GM19455 (cell line): ENCODE data around the gene DUS1L.

ENCODE experiments used
- ATAC-seq: cut with Tn5 transposase; IDR thresholded peaks from one replicate; pipeline ENCODE4 v1.9.1; 2021; ENCODE audit not compliant: unreplicated experiment

Gene DUS1L

DNA sequence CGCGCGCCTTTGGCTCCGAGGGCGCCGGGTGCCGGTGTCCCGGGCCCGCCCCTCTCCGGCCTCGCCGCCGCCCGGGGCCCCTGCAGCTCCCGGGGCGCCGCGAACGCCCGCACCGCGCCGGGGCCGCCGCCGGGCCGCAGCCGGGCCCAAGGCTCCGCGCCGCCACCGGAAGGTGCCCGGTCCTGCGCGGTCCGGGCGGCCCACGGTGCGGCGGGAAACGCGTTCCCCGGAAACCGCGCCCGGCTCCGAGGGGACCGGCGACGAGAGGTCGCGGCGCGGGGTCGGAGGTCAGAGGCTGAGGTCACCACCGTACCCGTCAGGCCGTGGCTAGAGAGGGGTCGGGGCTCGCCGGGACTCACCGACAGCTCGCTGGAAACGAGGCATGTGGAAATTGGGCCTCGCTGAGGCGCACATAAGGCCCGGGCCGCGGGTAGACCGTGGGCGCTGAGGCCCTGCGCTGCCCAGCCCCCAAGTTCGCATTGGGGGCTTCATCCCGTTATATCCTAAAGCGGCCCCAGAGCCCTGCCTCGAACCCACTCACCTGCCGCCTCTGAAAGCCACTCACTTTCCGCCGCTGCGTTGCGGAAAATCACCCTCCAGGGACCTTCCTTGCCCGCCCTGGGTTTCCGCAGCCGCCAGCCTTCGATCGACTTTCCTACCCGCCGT lies at the start of gene DUS1L:
Gene DUS1L, minus strand, starts transcription at position 167 of the 666 bp plus-strand sequence. CDS start 745 bp downstream, outside the sequence.
- ATAC-seq: no peak

DNA sequence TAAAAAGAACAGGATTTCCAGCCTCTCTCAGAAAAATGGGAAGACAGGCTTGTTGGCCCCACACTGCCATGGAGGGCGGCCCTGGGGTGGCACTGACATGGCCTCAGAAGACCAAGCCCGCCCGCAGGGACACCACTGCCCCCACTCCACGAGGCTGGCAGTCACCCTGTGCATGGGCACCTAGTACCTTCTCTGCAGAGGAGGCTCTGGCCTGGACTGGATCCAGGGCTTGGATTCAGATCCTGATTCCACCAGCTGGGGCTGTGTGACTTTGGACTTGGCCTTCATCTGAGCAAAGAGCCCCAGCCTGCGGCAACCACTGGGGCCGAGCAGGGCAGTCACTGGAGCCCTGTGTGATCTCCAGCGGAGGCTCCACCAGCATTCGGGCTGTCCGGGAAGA lies 49.3 kb upstream of the DUS1L start:
- no peak for ATAC-seq

DNA sequence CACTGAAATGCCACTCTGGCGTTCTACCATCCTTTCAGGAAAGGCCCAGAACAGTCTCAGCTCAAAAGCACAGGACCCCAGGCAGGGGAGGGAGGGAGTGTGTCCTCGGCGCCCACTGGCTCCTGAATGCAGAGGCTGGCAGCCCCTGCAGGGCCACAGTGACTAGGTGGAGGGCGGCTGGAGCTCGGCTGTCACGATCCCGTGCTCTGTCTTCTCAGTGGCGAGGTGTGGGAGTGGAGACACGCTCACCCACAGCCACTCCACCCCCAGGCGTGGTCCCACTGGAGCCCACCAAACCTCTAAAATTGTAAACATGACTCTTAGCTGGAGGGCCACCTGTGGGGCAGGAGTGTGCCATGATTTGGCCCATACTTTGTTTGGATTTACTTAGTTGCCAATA lies 48.8 kb upstream of the DUS1L start:
- no peak for ATAC-seq

GRCh38 chr17:82113941-82114340 lies 48.3 kb upstream of the DUS1L start:
- ATAC-seq: no peak

- ATAC-seq: no peak
These were observed 47.8 kb upstream of the DUS1L start for GRCh38 chr17:82113422-82113821.

- ATAC-seq: no peak
These were observed 47.3 kb upstream of the DUS1L start for GRCh38 chr17:82112914-82113311.

- no peak for ATAC-seq
These were observed 46.7 kb upstream of the DUS1L start for GRCh38 chr17:82112181-82112913.

DNA sequence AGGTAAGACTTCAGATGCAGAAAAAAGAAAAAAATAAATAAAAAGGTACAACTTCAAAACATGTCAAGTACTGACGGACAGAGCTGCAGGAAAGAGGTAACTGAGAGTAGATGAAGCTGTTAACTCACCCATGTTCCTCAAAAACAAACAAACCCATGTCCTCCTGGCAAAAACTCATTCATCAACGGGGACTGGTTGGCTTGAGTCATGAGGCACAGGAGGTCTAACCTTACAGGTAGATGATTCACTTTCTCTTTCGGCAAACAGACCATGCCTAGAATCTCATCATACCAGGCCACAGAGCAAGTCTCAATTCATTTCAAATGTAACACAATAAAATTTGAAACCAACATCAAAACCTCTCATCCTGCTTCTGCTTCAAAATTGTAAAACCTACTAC lies 44.7 kb upstream of the DUS1L start:
- ATAC-seq: no peak

DNA sequence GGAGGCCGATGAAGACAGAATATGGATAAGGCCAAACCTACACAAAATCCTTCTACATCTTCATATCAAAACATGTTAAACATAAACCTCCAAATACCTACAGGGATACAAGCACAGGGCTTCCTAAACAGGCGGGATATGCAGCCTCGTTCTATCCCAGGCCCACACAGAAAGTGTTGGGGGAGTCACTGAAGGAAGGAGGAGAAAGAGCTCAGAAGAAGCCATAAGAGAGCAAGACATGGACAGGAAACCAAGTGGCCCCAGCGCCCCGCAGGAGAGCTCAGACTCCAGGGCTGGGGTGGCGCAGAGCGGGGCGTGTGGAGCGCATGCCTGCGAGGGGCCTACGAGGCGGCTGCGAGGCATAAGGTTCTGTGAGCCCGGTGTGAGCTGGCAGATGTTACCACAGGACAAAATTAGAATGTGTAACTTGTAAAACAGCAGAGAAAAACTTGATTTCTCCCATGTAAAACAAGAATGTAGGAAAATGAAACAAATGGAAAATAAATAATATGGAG lies 43.4 kb upstream of the DUS1L start:
- no peak for ATAC-seq

DNA sequence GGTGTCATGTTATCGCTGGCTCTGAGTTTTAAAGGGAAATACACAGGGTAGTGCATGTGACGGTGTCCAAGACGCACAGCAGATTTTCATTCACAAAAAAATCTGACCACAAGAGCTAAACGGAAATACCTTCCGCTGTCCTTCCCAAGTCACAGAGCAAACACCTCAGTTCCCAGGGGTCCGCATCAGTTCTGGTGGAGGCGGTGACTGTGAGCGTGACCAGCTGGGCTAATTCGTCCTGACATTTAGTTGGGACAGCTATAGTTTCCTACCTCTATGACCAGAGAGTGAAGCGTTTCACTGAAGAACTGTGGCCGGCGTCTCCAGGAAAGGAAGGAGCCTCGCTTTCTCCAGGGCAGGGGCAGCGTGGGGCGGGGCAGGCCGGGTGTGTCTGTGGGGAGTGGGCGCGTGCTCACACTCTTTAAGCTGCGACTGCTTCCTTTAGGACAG lies 42.9 kb upstream of the DUS1L start:
- no peak for ATAC-seq

GRCh38 chr17:82108038-82108437 lies 42.4 kb upstream of the DUS1L start:
- ATAC-seq: no peak

- ATAC-seq: no peak
These were observed 41.8 kb upstream of the DUS1L start for GRCh38 chr17:82107341-82107860.

- ATAC-seq: no peak
These were observed 41.2 kb upstream of the DUS1L start for GRCh38 chr17:82106688-82107305.

- ATAC-seq: peak; percentile 77
These were observed 40.5 kb upstream of the DUS1L start for GRCh38 chr17:82105882-82106687.

DNA sequence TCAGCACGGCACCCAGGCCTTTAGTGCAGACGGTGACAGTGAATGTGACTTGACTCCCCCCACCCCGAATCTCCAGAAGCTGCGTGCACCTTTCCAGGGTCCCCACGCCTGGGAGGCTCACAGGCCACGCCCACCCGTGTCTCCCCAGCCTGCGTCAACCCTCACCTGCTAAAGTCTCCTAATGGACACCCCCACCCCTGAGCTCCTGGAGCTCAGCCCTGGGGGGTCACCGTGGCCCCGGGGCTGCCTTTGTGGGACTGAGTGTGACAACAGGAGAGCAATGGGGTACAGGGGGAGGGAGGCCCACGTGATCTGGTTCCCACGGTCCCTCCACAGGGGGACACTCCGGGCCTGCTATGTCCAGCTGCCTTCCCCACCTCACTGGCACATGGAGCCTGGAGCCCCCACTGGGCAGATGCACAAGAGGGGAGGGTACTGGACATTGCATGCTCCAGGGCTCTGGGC lies 39.8 kb upstream of the DUS1L start:
- no peak for ATAC-seq

- ATAC-seq: no peak
These were observed 39.3 kb upstream of the DUS1L start for GRCh38 chr17:82104797-82105416.

GRCh38 chr17:82103553-82104451 lies 38.2 kb upstream of the DUS1L start:
- ATAC-seq: no peak

DNA sequence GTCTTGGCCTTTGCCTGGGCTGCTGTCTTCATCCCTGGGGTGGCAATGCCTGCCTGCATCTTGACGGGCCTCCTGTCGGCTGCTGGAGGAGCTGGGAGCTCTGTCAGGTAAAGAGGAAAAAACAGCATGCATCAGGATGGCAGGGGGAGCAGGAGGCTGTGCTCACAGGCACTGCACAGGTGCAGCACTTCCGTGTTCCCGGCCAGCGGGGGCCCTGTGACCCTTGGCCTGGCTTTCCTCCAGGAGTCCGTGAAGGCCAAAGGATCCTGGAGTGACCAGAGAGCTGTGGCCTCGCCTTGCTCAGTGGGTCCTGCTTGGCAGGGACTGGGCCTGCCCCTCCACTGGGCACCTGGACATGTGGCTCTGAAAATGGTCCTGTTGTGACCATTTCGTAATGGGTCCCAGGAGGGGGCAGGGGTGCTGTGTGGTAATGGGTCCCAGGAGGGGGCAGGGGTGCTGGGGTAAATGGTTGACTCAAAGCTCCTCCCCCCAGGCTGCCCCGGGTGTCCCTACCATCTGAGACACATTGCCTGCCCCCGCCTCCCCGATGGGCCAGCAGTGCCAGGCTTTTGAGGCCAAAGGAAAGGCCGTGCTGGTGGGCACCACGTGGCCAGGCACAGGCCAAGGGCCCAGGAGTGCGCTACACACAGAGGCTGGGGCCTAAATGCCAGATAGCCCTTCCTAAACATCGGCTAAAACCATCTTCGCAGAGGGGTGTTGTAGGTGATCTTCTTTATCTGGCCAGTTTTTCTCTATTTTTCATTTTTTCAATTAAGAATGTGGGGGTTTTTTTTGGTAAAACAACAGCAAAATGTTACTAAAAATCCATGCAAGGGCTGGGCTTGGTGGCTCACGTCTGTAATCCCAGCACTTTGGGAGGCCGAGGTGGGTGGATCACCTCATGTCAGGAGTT lies 36.4 kb upstream of the DUS1L start:
- ATAC-seq: no peak
